Kasumi-1 (cell line): ENCODE results near the gene USP2.

Experiments used
- DNase-seq, 2 experiments: peaks; one replicate each; lab custom pipeline; 2025; lab: John Stamatoyannopoulos, UW

The USP2 gene

GRCh38 chr11:119381181-119381988, at the start of gene USP2:
TSS of gene USP2 (minus strand) at chr11:119381690. CDS start at chr11:119373480, 8,210 bp downstream.
- peak; percentile 93 for DNase-seq

- DNase-seq, result no peak
Observed at GRCh38 chr11:119427279-119427678, 45.8 kb upstream of the USP2 start.

- DNase-seq, result no peak
Observed at GRCh38 chr11:119426142-119426541, 44.7 kb upstream of the USP2 start.

GRCh38 chr11:119424775-119425174, 43.3 kb upstream of the USP2 start:
- DNase-seq, result no peak

GRCh38 chr11:119424276-119424675, 42.8 kb upstream of the USP2 start:
- no peak for DNase-seq

GRCh38 chr11:119423509-119424254, 42.2 kb upstream of the USP2 start:
- DNase-seq, result no peak

- no peak for DNase-seq
Observed at GRCh38 chr11:119422809-119423508, 41.5 kb upstream of the USP2 start, which contains the start of gene THY1. TSS of gene THY1 (minus strand) at chr11:119423172. CDS start at chr11:119420905, 2,267 bp downstream.

GRCh38 chr11:119421941-119422808, 40.7 kb upstream of the USP2 start:
- DNase-seq, result peak in 1 of 2 experiments; percentile 7

GRCh38 chr11:119421351-119421750, 39.9 kb upstream of the USP2 start:
- no peak for DNase-seq

- no peak for DNase-seq
Observed at GRCh38 chr11:119420631-119421030, 39.1 kb upstream of the USP2 start.

- no peak for DNase-seq
Observed at GRCh38 chr11:119419834-119420492, 38.5 kb upstream of the USP2 start.

GRCh38 chr11:119419246-119419645, 37.8 kb upstream of the USP2 start:
- DNase-seq, result no peak

- no peak for DNase-seq
Observed at GRCh38 chr11:119418759-119419158, 37.3 kb upstream of the USP2 start.

- DNase-seq, result no peak
Observed at GRCh38 chr11:119417726-119418540, 36.4 kb upstream of the USP2 start.

GRCh38 chr11:119416606-119417580, 35.4 kb upstream of the USP2 start:
- no peak for DNase-seq

- no peak for DNase-seq
Observed at GRCh38 chr11:119415966-119416365, 34.5 kb upstream of the USP2 start.

- DNase-seq, result no peak
Observed at GRCh38 chr11:119415517-119415916, 34.0 kb upstream of the USP2 start.

- DNase-seq, result no peak
Observed at GRCh38 chr11:119414734-119415133, 33.2 kb upstream of the USP2 start.

- DNase-seq, result no peak
Observed at GRCh38 chr11:119414321-119414720, 32.8 kb upstream of the USP2 start.
